TTC549 (cell line): ENCODE results near the gene CCDC9B.

Source experiments
- FAIRE-seq: peaks from 2 replicates; lab custom pipeline; 2012; peaks lifted over from hg19 to GRCh38; lab: Jason Lieb, UNC

CCDC9B gene

DNA sequence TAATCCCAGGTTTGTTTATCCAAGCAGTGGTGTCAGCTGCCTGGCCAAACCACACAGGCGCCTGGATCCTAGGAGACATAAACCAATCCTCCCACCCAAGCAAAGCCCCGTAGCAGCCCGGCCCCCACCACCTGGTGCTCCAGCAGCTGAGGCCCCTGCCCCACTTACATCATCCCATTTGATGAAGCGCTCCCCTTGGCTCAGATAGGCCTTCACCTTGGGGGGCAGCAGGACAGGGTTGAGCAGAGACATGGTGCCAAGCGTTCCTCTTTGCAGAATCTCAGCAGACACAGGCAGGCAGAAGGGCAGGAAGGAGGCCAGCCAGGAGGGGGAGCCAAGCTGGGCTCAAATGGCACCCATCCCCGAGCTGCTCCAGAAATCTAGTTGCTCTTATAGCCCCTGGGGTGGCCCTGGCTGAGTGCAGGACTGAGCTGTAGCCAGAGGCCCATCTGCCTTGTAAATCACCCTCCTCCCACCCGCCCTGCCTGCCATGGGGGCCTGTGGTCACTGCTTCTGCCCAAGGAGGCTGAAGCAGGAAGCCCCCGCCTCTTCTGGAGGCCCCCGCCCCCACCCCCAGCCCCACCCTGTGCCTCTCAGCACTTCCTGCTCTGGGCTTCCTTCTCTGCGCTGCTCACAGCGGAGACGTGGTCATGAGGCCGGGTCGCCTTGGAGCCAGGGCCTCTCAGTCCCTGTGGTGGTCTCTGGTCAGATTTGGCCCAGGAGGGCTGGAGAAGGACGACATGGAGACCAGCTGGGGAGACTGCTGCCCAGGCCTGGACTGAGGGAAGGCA, 33.1 kb downstream of the CCDC9B start, which contains the start of gene PLCB2:
Gene PLCB2 (minus strand): TSS at position 515 of the 791 bp plus-strand sequence. CDS start 263 bp downstream, at position 252.
- no peak for FAIRE-seq

DNA sequence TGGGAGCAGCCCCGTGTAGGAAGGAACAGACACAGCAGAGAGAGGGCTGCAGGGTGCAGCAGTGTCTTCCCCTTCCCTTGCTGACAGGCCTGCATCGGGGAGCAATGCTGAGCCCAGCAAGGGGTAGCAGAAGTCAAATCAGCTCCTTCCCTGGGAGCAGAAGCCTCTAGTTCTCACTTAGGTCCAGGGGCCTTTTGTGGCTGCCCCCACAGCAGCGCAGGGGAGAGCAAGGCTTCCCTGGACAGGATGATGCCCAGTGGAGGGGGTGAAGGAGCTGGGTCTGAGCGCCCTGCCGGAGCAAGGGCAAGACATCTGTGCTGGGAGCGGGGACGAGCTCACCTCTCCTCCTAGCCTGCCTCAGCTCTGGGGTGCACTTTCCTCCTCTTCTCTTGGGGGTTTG, 33.8 kb downstream of the CCDC9B start:
- no peak for FAIRE-seq

DNA sequence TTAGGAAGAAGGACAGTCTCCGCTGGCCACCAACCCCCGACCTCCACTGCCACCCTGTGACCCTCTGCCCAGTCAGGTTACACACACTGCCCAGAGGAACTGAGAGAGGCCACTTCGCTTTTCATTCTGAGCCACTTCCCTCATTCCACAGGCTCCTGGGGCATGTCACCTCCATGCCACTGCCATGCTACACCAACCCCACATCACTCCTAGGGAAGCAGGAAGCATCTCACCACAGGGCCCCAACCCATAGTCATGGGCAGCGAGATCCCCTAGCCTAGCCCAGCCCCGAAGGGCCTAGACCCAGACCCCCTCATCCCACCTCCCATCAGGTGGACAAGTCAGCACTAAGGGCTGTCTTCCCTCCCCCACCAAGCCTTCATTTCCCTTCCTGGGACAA, 34.4 kb downstream of the CCDC9B start:
- no peak for FAIRE-seq

DNA sequence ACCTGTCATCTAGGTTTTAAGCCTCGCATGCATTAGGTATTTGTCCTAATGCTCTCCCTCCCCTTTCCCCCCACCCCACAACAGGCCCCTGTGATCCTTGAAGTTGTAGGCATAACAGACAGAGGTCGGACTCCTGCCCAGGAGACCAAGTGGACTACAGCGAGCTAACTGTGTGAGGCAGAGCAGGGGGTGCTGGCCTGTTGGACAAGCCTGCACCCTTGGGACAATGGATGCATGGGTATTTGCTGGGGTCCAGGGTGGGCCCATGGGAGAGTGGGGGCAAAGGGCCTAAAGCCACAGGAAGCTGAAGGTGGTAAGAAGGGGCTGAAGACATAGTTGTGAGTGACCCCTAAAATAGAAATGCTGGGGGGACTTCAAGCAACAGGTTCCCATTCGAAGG, 35.5 kb downstream of the CCDC9B start:
- FAIRE-seq = no peak

DNA sequence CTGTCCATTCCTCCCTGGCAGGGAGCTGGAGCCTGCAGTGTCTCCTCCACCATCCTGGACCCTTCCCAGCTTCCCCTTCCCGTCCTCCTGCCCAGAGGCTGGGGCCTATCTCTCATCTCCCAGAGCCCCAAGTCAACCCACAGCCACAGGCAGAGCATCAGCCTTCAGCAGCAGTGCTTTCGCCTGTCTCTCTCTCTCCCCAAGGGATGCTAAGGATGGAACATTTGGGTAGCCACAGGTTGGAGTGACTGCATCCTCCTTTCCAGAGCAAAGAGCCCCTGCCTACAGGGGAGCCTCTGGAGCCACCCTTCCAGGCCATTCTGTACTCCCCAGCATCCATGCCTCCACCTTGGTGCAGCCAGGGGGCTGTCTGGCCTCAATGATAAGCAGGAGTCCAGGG, 37.2 kb downstream of the CCDC9B start:
- FAIRE-seq = no peak

DNA sequence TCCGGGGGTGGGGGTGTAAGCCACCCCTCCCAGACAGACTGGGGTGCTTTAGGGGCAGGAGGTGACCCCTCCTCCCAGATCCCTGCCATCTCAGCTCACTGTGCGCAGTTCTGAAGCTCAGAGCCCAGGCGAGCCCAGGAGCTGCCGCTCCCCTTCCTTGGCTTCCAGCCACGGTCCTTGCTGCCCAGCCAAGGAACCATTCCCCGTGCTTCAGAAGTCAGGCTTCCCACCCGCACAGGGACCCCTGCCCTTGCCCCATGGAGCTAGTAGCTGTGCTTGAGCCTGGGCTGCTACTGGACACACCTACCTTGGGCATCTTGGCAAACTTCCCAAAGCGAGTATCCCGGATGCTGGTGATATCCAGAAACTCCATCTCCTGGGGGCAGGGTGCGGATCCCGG, 37.8 kb downstream of the CCDC9B start:
- FAIRE-seq = no peak

DNA sequence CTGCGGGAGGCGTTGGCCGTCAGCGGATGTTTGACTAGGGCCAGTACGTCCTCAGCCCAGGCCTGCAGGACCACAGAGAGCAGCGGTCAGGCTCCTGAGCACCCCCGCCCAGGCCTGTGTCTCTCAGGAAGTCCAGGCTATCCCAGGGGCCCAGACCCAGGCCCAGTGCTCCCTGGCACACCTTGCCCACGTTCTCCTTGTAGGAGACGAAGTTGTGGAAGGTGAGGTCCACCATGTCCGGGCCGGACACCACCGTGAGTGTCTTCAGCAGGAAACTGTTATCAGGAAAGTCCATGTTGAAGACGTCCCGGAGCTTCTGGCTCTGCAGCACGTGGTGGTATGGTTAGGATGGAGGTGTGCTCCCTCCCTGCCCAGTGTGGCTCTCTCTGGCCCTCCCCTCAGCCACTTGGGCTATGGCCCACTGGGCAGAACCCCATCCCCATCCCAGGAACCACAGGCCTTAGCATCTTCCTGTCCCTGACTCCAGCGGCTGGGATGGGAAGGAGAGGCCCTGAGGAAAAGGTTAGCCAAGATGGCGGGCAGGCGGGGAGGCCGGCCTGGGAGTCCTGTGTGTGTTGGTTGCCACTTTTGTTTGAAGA, 38.4 kb downstream of the CCDC9B start:
- no peak for FAIRE-seq

DNA sequence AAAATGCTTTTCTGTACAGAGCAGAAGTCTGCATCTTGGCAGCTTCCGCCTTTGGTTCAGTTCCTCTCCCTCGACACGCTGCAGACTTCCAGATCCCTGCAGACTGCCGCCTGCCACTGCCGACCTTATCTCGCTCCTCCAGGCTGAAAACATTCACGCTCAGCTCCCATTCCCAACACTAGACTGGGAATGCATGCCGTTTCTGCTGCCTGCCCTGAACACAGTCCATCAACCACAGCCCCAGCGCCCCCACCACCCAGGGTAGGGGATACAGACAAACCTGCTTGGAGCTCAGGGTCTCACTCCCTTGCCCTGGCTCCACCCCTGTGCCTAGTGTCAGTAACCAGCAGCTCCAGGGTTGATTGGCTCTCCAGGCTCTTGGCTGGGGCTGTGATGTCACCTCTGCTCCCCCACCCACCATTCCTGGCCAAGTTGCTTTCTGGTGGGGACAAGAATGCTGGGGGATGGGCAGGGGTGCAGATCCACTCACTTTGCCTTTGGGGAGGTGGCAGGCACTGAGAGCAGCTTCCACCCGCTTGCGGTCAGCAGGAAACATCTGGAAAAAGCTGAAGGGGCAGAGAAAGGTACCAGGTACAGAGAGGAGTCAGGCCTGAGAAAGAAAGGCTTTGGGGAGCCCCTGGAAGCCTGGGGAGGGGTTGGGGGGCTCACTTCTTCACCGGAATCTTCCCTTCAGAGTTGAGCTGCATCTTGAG, 39.1 kb downstream of the CCDC9B start:
- no peak for FAIRE-seq

DNA sequence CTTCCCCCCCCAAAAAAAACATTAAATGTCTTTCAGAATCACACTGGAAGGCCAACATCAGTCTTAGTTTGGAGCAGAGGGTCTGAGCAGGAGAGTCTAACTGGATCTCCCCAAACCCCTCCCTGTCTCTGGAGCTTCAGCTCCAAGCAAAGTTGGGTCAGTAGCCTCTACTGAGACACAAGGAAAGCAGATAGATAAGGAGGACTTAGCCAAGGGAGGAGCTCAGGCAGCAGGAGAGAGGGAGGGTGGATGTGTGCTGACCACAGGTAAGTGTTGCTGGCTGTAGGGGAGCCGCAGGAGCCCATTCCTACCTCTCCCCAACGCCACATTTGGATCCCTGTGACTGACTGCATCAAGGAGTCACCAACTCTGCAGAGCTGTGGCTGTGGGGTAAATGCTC, 40.0 kb downstream of the CCDC9B start:
- FAIRE-seq = no peak

DNA sequence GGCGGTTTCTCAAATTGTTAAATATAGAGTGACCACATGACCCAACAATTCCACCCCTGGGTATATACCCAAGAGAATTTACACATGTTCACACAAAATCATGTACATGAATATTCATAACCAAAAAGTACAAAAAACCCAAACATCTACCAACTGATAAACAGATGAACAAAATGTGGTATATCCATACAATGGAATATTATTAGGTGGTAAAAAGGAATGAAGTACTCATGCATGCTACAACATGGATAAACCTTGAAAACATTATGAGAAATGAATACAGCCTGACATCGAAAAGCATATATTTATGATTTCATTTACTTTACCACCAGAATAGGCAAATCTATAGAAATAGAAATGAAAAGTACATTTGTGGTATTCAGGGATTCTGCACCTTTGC, 40.4 kb downstream of the CCDC9B start:
- FAIRE-seq = no peak

DNA sequence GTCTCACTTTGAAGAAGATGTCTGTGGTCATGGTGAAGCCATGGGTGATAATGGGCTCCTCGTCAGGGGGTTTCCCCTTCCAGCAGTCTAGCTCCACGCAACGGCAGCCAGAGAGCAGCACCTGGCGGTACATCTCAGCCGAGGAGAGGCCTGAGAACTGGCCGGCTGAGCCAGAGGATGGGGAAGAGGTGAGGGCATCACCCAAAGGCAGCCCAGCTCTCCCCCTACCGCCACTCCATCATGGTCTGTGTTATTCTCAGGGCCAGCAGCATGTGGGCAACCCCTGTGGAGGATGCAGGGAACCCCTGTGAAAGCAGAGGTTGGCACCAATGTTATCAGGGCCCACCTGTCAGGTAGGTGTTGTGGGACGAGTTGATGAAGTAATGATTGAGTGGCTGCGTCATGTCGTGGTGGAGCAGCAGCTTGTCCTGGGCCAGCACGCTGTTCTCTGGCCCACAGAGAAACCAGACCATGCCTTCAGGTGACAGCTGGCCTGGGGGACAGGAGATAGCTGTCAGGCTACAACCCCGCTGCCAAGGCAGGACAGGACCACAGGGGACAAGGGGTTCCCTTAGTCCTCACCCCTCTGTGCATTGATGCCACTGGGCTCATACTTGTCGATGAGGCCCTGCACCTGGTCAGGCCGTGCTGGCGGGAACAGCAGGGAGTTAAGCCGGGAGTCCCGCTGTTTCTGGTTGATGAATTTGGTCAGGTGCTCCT, 42.4 kb downstream of the CCDC9B start:
- no peak for FAIRE-seq

DNA sequence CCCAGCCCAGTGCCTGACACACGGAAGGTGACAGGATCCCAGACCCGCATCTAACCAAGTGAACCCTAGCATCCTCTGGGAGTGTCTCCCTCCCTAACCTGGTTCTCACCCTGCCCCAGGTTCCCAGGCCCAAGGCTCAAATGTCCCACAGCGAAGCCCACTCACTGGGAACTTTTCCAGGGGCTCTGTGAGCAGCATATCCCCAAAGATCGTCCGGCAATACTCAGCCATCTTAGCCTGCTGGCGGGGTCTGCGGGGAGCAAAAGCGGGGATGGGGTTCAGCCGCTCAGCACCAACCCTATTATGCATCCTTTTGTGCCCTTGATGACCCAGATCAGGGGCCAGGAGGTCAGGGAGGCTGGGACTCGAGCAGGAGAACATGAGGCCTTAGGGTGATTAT, 43.4 kb downstream of the CCDC9B start:
- FAIRE-seq = no peak

DNA sequence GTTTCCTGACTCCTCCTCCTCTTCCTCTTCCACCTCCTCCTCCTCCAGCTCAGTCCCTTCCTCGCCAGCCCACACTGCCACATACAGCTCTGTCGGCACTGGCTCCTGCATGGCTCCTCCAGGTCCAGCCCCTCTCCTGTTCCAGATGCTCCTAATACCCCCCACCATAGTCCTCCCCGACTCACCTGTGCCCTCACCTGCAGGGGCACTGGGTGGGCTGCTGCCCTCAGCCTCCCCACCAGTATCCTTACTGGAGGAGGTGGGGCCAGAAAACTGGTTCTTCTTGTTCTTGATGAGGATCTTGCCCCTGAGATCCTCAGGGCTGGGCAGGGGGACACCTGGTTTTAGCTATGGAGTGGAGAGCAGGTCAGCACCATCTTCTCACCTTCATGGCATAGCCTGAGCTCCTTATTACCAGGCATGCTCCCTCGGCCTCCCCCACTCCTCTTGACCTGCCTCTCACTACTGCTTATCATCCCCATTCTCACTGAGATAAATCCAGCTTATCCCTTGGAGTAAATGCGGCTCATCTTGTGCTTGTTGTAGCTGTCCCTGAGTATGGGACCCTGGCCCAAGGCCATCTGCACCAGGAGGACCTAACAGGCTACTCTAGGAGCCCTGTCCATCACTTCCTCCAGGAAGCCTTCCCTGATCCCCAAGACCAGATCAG, 44.0 kb downstream of the CCDC9B start:
- no peak for FAIRE-seq

DNA sequence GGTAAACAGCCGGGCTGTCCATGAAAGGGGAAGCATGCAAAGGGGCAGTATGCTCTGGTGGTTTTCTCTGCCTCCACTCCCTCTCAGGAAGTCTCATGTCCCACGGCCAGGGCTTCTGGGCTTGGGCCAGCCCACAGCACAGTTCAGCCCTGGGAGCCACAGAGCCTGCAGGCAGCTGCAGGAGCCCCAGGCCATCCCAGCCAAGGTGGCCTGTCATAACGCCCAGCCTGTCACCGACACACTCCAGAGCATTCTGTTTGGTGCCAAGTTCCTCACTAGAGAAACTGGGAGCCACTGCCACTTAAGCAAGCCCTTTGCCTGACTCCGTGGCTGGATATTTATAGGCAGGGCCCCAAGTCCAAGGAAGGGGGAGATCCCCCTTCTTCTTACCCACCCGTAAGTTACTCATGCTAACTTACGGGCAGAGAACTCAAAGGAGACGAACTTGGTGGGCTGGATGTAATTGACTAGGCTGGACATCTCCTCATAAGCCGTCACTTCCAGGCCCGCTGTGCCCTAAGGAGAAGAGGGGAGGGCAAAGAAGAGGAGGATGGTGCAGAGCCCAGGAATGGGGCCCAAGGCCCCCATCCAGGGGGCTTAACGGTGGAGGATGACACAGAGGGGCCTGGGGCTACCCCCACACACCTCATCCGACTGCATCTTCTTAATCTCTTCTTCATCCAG, 44.7 kb downstream of the CCDC9B start:
- FAIRE-seq = no peak

DNA sequence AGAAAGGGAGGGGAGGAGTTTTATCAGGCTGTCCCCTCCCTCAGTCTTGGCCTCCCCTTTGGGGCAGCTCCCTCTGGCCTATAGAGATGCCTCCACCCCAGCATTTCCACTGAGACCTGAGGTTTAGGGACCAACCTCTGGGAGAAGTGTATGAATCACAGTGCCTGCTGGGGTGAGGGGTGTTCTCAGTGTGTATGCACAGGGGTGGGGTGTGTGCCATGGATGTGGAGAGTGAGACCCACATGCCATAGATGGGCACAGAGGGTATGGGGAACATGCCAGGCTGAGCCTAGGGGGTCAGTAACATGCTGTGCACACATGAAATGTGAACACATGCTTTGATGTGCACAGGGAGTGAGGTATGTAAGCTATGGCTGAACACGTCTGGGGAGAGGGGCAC, 45.4 kb downstream of the CCDC9B start:
- no peak for FAIRE-seq

DNA sequence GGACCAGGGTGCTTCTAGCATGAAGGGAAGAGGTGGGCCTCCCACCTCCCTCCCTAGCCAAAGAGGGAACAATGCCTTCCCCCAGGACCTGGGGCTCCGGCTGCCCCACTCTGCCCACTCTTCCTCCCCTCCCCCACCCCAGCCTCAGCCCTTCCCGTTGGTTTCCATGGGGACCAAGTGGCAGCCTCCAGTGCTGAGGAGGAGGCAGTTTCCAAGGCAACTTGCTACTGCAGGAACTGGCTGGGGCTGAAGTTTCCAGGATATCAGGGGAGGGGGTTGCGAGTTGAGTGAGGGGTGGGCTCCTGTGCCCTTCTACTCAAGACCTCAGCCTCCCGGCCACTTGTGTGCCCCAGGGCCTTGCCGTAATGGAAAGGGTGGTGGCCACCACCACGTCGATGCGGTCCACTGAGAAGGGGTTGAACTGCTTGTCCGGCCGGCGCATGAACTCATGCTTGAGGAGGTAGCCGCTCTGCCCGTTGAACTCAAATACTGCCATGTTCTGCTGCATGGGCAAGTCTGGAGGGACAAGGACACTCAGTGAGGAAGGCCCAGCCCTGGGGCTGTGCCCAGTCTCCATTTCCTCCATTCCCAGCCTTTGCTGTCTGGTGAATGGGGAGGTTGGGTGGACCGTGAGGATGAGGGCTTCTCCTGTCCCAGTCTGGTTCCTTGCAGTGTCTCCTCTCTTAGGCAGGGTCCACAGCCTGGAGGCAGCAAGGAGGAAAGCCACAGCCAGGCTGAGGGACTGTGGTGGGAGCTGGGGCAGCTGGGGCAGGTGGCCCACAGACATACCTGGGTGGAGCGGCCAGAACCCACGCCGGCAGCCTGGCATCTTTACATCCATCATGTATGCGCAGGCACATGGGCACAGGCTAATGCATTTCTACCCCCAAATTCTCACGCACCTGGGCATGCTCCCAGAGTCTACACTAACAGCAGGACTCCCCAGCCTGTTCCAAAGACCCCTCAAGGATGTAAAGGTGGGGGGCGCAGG, 46.5 kb downstream of the CCDC9B start:
- FAIRE-seq = no peak

DNA sequence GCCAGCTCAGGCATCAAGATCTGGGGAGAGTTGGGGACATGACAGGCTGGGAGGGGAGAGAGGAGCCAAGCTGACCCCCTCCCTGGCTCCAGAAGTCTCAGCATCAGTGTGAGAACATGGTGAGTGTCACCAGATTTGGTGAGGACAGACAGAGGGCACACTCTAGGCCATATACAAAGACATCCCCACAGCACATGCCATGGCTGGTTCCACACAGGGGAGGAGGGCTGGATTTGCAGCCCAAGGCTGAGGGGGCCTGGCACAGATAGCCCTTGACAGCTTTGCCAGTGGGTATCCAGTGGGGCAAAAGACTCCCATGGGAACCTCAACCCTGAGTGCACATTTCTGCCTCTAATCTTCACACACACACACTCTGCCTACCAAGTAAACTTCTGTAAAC, 47.7 kb downstream of the CCDC9B start:
- FAIRE-seq = no peak

DNA sequence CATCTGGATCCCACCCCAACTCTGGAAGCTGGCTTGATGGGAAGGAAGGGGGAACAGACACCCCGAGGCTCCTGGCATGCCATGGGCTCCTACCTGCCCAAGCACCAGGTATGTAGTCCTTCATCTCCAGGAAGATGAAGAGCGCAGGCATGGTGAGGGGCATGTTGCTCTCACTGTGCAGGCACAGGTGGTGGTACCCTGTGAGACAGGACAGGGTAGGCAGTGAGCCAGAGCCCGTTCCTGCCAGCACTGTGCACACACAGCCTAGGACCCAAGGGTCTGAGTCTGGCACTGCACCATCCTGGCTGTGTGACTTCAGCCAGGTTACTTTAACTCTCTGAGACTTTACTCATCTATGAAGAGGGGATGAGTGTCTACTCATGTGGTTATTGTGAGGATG, 48.5 kb downstream of the CCDC9B start:
- no peak for FAIRE-seq

DNA sequence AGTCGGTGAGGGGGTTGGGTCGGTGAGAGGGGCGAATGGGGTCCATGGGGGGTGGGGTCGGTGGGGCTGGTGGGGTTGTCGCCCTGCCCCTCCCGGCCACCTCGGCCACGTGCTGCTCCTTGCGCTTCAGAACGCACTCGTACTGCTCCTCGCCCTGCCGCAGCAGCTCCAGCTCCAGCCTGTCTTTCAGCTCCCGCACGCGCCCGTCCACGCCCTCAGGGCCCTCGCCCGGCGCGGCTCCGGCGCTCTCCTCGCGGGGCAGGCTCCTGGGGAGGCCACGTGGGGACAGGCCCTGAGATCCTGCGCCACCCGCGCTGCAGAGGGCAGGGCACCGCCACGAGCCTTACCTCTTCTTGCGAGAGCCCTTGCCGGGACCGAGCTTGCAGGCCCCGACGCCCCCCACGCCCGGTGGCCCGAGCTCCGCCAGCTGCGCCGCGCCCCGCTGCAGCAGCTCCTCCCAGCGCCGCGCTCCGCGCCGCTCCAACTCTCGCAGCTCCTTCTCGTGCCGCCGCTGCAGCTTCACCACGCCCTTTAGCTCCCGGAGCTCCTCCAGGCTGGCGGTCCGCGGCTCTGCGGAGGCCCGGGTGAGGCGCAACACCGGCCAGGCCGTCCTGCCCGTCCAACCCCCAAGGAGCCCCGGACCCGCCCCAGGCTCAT, 49.7 kb downstream of the CCDC9B start:
- FAIRE-seq = no peak

DNA sequence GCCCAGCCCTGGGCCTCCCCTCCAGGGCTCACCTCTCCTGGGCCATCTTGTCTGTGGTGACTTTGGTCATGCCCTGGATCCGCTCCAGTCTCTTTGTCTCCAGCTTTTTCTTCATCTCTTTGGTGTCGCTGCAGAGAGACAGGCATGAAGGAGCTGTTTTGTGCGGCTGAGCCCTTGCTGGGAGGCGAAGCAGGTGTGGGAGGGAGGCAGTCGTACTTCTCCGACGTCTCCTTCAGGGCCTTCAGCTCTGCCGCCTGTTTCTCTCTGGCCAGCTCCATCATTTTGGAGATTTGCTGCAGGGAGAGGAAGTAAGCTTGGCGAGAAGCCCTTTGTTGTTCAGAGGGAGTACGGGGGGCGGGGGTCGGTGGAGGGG, 50.2 kb downstream of the CCDC9B start:
- no peak for FAIRE-seq
